Measurements from ENCODE around the gene LUC7L2.

DNA sequence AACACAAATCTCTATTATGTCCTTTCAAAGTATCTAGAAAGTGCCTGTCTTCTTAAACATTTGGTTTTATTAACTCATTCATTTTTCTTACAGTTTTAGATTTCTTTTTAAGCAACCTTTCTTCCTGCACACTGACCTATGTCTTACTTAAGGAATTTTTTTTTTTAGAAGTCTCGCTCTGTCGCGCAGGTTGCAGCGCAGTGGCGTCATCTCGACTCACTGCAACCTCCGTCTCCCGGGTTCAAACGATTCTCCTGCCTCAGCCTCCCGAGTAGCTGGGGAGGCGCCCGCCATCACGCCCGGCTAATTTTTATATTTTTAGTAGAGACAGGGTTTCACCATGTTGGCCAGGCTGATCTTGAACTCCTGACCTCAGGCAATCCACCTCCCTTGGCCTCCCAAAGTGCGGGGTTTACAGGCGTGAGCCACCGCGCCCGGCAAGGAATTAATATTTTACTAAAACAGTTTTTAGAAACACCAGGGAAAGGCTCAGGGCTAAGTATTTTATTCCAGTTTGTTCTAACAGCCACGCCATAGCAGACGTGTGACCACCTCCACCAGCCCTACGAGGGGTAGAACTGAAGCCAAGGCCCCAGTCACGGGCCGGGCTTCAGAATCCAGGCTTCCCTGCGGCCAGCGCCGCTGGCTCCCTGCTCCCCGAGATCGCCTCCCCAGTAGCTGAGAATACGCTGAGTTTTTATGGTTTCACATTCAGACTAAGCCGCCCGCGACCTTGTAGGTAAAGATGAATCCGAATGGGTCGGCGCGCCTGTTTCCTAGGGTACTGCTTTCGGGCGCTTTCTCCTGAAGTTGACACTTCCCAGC lies 941 bp upstream of the LUC7L2 start:
- TF ChIP-seq CTCF (IDR thresholded peaks at IDR 0.05): no peak
- TF ChIP-seq POLR2A (IDR thresholded peaks at IDR 0.05): no peak
